GM21723 (cell line): Measurements from ENCODE around the gene DLGAP1.
A peak's percentile ranks its signal among the peaks of the same experiment; 100 is the strongest.

Source experiments
- ATAC-seq: cut with Tn5 transposase; IDR thresholded peaks from one replicate; pipeline ENCODE4 v1.9.1; 2021; ENCODE audit warnings: mild to moderate bottlenecking, moderate library complexity; ENCODE audit not compliant: unreplicated experiment

The DLGAP1 gene

GRCh38 chr18:3794537-3795348 lies 660.4 kb downstream of the DLGAP1 start:
- ATAC-seq: no peak

- ATAC-seq: no peak
These were observed 661.6 kb downstream of the DLGAP1 start for GRCh38 chr18:3793545-3793944.

GRCh38 chr18:3793111-3793510 lies 662.0 kb downstream of the DLGAP1 start:
- ATAC-seq: no peak

GRCh38 chr18:3792711-3793110 lies 662.4 kb downstream of the DLGAP1 start:
- no peak for ATAC-seq

- no peak for ATAC-seq
These were observed 663.9 kb downstream of the DLGAP1 start for GRCh38 chr18:3791238-3791637.

- ATAC-seq: no peak
These were observed 664.4 kb downstream of the DLGAP1 start for GRCh38 chr18:3790703-3791102.

- ATAC-seq: no peak
These were observed 665.6 kb downstream of the DLGAP1 start for GRCh38 chr18:3789525-3789924.

GRCh38 chr18:3784949-3785348 lies 670.2 kb downstream of the DLGAP1 start:
- no peak for ATAC-seq

- ATAC-seq: no peak
These were observed 672.2 kb downstream of the DLGAP1 start for GRCh38 chr18:3782901-3783300.

GRCh38 chr18:3777719-3778118 lies 677.4 kb downstream of the DLGAP1 start:
- no peak for ATAC-seq

- ATAC-seq: no peak
These were observed 678.0 kb downstream of the DLGAP1 start for GRCh38 chr18:3777122-3777521.

- ATAC-seq: no peak
These were observed 679.1 kb downstream of the DLGAP1 start for GRCh38 chr18:3775996-3776395.

GRCh38 chr18:3773303-3773702 lies 681.8 kb downstream of the DLGAP1 start:
- ATAC-seq: no peak

- ATAC-seq: peak; percentile 98
These were observed 683.8 kb downstream of the DLGAP1 start for GRCh38 chr18:3771121-3771971.

- ATAC-seq: no peak
These were observed 693.8 kb downstream of the DLGAP1 start for GRCh38 chr18:3761266-3761665.

- ATAC-seq: no peak
These were observed 694.4 kb downstream of the DLGAP1 start for GRCh38 chr18:3760741-3761140.

GRCh38 chr18:3759099-3759498 lies 696.0 kb downstream of the DLGAP1 start:
- ATAC-seq: no peak

GRCh38 chr18:3758531-3758930 lies 696.6 kb downstream of the DLGAP1 start:
- no peak for ATAC-seq

- ATAC-seq: no peak
These were observed 697.7 kb downstream of the DLGAP1 start for GRCh38 chr18:3757361-3757760.

- no peak for ATAC-seq
These were observed 702.0 kb downstream of the DLGAP1 start for GRCh38 chr18:3753106-3753505.

- no peak for ATAC-seq
These were observed 707.0 kb downstream of the DLGAP1 start for GRCh38 chr18:3748086-3748485.
